BE2C (cell line): ENCODE data around the gene RNPEPL1.

Experiments used
- DNase-seq: peaks from one replicate; pipeline ENCODE4 v3.0.0-alpha.2; 2020
- H3K27me3 ChIP-seq: fragments of 250-450 bp; sonication (Bioruptor Pico); 2 replicates; pipeline ENCODE4 v1.5.1; 2020; ENCODE audit warnings: mild to moderate bottlenecking
- H3K36me3 ChIP-seq: fragments of 250-450 bp; sonication (Bioruptor Pico); 2 replicates; pipeline ENCODE4 v1.5.1; 2020; ENCODE audit warnings: mild to moderate bottlenecking
- H3K4me1 ChIP-seq: fragments of 250-450 bp; sonication (Bioruptor Pico); 2 replicates; pipeline ENCODE4 v1.5.1; 2020
- H3K4me3 ChIP-seq: 2 replicates; pipeline ENCODE4 v1.5.1; 2011; ENCODE audit warnings: low read depth, low read length
- H3K9me3 ChIP-seq: fragments of 250-450 bp; sonication (Bioruptor Pico); 2 replicates; pipeline ENCODE4 v1.5.1; 2020
- TF ChIP-seq, protein P1 (sequence below): IDR thresholded peaks from 2 replicates; pipeline ENCODE4 v1.5.1; 2012; ENCODE audit warnings: mild to moderate bottlenecking, low read depth, low read length

RNPEPL1 gene

DNA sequence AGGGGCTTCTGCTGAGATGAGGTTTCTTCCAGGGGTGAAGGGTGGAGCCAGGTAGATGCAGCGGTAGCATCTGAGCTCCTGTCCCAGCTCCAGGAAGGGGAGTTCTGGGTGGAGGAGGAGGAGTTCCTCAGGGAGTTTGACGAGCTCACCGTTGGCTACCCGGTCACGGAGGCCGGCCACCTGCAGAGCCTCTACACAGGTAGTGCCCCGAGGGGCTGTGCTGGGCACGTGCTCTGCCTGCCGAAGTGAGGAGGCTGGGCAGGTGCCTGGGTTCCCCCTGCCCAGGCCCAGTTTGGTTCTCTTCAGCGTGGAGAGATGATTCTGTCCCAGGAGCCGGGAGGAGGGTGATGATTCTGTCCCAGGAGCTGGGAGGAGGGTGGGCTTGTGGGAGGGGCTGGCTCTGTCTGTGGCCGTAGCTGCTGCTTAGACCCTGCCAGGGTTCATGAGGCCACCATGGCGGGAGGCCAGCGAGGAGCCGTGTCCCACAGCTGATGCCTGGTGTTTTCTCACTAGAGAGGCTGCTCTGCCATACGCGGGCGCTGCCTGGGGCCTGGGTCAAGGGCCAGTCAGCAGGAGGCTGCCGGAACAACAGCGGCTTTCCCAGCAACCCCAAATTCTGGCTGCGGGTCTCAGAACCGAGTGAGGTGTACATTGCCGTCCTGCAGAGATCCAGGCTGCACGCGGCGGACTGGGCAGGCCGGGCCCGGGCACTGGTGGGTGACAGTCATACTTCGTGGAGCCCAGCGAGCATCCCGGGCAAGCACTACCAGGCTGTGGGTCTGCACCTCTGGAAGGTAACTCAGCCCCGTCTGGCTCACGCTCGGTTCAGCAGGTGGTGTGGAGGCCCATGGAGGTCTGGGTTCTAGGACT is 26.5 kb downstream of the RNPEPL1 start:
- Histone ChIP-seq H3K4me1 (no peaks in the 10 kb centered on the region), H3K36me3 (peaks cover 19% of the 10 kb centered on the region), H3K27me3 (no peaks in the 10 kb centered on the region), H3K9me3 (no peaks in the 10 kb centered on the region), H3K4me3 (no peak overlapping the region)
- DNase-seq, result peak; percentile 10
- TF ChIP-seq, protein P1, sequence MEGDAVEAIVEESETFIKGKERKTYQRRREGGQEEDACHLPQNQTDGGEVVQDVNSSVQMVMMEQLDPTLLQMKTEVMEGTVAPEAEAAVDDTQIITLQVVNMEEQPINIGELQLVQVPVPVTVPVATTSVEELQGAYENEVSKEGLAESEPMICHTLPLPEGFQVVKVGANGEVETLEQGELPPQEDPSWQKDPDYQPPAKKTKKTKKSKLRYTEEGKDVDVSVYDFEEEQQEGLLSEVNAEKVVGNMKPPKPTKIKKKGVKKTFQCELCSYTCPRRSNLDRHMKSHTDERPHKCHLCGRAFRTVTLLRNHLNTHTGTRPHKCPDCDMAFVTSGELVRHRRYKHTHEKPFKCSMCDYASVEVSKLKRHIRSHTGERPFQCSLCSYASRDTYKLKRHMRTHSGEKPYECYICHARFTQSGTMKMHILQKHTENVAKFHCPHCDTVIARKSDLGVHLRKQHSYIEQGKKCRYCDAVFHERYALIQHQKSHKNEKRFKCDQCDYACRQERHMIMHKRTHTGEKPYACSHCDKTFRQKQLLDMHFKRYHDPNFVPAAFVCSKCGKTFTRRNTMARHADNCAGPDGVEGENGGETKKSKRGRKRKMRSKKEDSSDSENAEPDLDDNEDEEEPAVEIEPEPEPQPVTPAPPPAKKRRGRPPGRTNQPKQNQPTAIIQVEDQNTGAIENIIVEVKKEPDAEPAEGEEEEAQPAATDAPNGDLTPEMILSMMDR, result no peak

DNA sequence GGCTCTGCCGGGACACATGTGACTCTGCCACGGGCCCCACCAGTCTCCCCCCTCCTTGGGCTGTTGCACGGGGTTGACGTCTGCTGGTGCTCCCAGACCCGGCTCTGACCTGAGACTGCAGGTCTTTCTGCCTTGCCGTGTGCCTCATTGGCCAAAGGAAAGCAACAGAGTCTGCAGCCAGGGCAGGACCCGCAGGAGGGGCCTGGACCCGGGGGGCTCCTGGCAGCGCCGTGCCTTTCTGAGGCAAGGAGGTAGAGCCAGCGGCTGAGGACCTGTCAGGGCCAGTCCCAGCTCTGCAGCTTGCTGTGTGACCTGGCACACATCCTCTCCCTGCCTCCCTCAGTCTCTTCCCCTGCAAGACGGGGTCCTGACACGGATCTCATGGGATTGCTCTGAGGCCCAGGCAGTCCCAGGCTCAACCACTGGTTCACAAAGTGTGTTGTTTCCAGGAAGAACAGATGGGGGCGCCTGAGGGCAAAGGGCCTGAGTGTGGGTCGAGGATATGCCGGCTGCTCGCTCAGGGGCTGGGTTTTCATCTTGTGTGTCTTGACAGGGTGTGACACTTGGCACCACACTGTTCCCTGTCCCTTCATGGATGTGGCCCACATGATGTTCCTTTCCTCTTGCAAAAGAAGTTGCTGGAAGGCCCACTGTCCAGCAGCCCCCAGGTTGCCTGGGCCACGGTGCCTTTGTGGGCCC is 27.2 kb downstream of the RNPEPL1 start:
- TF ChIP-seq, protein P1, result peak; percentile 58
- Histone ChIP-seq H3K4me3 (no peak overlapping the region), H3K36me3 (peaks cover 19% of the 10 kb centered on the region), H3K27me3 (no peaks in the 10 kb centered on the region), H3K9me3 (no peaks in the 10 kb centered on the region), H3K4me1 (no peaks in the 10 kb centered on the region)
- peak; percentile 73 for DNase-seq

DNA sequence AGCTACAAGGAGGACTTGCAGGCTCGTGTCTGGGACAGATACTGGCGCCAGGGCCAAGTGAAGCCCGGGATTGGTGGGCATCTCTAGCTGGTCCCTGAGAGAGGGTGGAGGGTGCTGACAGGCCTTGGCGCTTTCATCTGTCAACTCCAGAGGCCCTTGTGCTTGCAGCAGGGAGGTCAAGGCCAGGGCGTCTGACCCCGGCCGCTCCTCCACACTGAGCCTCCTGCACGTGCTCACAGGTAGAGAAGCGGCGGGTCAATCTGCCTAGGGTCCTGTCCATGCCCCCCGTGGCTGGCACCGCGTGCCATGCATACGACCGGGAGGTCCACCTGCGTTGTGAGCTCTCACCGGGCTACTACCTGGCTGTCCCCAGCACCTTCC is 27.8 kb downstream of the RNPEPL1 start:
- H3K4me1 ChIP-seq, result no peaks in the 10 kb centered on the region
- peaks cover 19% of the 10 kb centered on the region for H3K36me3 ChIP-seq
- peak; percentile 4 for DNase-seq
- H3K4me3 ChIP-seq, result no peak overlapping the region
- no peaks in the 10 kb centered on the region for H3K27me3 ChIP-seq
- TF ChIP-seq, protein P1, result no peak
- H3K9me3 ChIP-seq, result no peaks in the 10 kb centered on the region

DNA sequence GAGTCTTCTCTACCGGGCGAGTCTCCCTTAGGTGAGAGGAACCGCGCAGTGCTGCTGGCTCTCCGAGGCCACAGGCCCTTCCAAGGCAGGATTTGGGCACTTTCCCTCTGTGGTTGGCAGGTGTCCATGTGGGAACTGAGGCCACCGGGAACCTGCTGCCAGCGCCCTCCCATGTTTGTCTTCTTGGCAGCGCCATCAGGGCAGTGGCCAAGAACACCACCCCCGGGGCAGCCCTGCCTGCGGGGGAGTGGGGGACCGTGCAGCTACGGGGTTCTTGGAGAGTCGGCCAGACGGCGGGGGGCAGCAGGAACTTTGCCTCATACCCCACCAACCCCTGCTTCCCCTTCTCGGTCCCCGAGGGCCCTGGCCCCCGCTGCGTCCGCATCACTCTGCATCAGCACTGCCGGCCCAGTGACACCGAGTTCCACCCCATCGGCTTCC is 28.2 kb downstream of the RNPEPL1 start:
- peak; percentile 8 for DNase-seq
- TF ChIP-seq, protein P1, result no peak
- H3K36me3 ChIP-seq, result peaks cover 19% of the 10 kb centered on the region
- H3K27me3 ChIP-seq, result no peaks in the 10 kb centered on the region
- H3K4me1 ChIP-seq, result no peaks in the 10 kb centered on the region
- no peak overlapping the region for H3K4me3 ChIP-seq
- H3K9me3 ChIP-seq, result no peaks in the 10 kb centered on the region

DNA sequence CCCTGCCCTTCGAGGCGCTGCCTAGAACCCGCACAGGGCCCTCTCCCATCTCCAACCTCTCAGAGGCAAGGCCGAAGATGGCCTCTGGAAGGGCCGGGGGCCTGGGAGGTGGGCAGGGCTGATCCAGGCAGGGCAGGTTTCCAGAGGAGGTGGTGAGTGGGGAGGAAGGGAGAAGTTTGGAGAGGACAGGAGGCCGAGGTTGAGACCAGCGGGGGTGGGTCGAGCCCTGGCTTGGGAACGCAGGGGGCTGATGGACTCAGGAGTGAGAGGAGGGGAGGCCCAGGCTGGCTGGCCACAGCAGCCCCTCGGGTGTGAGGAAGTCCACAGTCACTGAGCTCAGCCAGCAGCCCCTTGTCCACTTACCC is 28.8 kb downstream of the RNPEPL1 start:
- H3K36me3 ChIP-seq, result peaks cover 16% of the 10 kb centered on the region
- TF ChIP-seq, protein P1, result no peak
- no peak overlapping the region for H3K4me3 ChIP-seq
- peak; percentile 4 for DNase-seq
- no peaks in the 10 kb centered on the region for H3K4me1 ChIP-seq
- no peaks in the 10 kb centered on the region for H3K9me3 ChIP-seq
- no peaks in the 10 kb centered on the region for H3K27me3 ChIP-seq
